H1 (cell line): Measurements from ENCODE around the gene SEMA3A. TPM values are rescaled to one million over a fixed set of nuclear protein-coding genes. Genes with fewer than 3 reads are reported as not detected.

ENCODE experiments used
- CTCF ChIA-PET: fragments of 300-600 bp; sonication (Branson Sonifier 250); formaldehyde crosslinking; loops from one replicate; lab custom pipeline; 2021; ENCODE audit not compliant: partially characterized antibody; lab: Charles Lee
- POLR2A ChIA-PET: fragments of 300-600 bp; sonication (Branson Sonifier 250); formaldehyde crosslinking; loops from one replicate; lab custom pipeline; 2021; ENCODE audit warnings: inconsistent platforms; ENCODE audit not compliant: partially characterized antibody; lab: Charles Lee
- DNase-seq, 2 experiments: peaks; one replicate each; pipeline versions ENCODE4 v3.0.0 to v3.0.0-alpha.2; 2010 to 2022; ENCODE audit warnings: low spot score in 2 of 2, low read depth in 1 of 2, mixed read lengths in 1 of 2
- FAIRE-seq: peaks from 2 replicates; lab custom pipeline; 2011; peaks lifted over from hg19 to GRCh38; lab: Jason Lieb, UNC
- H2AFZ ChIP-seq: 2 replicates; pipeline ENCODE4 v1.8.1; 2012; ENCODE audit warnings: low read length, inconsistent platforms
- H2AK5ac ChIP-seq: 2 replicates; pipeline ENCODE4 v1.6.1; 2013; ENCODE audit warnings: low read depth, low read length
- H2BK120ac ChIP-seq: replicated peaks from 2 replicates; pipeline ENCODE3; 2013; ENCODE audit warnings: low read depth, low read length, inconsistent platforms
- H2BK12ac ChIP-seq: 2 replicates; pipeline ENCODE4 v1.6.1; 2013; ENCODE audit warnings: low read depth, low read length
- H2BK15ac ChIP-seq: 2 replicates; pipeline ENCODE4 v1.6.1; 2013; ENCODE audit warnings: low read length
- H2BK20ac ChIP-seq: 2 replicates; pipeline ENCODE4 v1.6.1; 2013; ENCODE audit warnings: low read length
- H2BK5ac ChIP-seq: 2 replicates; pipeline ENCODE4 v1.6.1; 2013; ENCODE audit warnings: low read depth, low read length
- H3K14ac ChIP-seq: 2 replicates; pipeline ENCODE4 v1.6.1; 2013; ENCODE audit warnings: inconsistent platforms; ENCODE audit not compliant: insufficient read length
- H3K18ac ChIP-seq: 2 replicates; pipeline ENCODE4 v1.6.1; 2013; ENCODE audit warnings: low read length; ENCODE audit errors: extremely low read depth
- H3K23ac ChIP-seq: 2 replicates; pipeline ENCODE4 v1.6.1; 2013; ENCODE audit warnings: inconsistent platforms; ENCODE audit not compliant: insufficient read length
- H3K23me2 ChIP-seq: 2 replicates; pipeline ENCODE4 v1.6.1; 2013; ENCODE audit warnings: low read depth, low read length
- H3K27ac ChIP-seq: 2 replicates; pipeline ENCODE4 v1.6.1; 2011; ENCODE audit warnings: low read depth, low read length, inconsistent platforms
- H3K27me3 ChIP-seq, 4 experiments: replicated peaks in 1 of 4; 1 replicate in 1 of 4; 2 replicates in 3 of 4; pipeline versions ENCODE4 v1.6.1 to v1.8.1; 2011 to 2013; ENCODE audit warnings: low read length in 3 of 4, mild to moderate bottlenecking in 3 of 4, inconsistent platforms in 2 of 4, mixed read lengths in 2 of 4, moderate library complexity in 1 of 4; ENCODE audit not compliant: control insufficient read depth in 3 of 4, insufficient read depth in 3 of 4; ENCODE audit errors: extremely low read depth in 1 of 4
- H3K36me3 ChIP-seq, 4 experiments: 2 replicates each; pipeline versions ENCODE4 v1.6.1 to v1.8.1; 2011 to 2013; ENCODE audit warnings: mild to moderate bottlenecking in 4 of 4, low read length in 3 of 4, moderate library complexity in 2 of 4, control low read depth in 1 of 4, inconsistent platforms in 1 of 4; ENCODE audit not compliant: insufficient read depth in 4 of 4, control insufficient read depth in 2 of 4
- H3K4ac ChIP-seq: replicated peaks from 2 replicates; pipeline ENCODE3; 2013; ENCODE audit warnings: low read length, low read depth, mixed read lengths, inconsistent platforms; ENCODE audit not compliant: insufficient read length
- H3K4me1 ChIP-seq, 4 experiments: replicated peaks in 1 of 4; 1 replicate in 1 of 4; 2 replicates in 3 of 4; pipeline versions ENCODE4 v1.6.1 to v1.8.1; 2011 to 2013; ENCODE audit warnings: low read length in 3 of 4, inconsistent platforms in 2 of 4, mixed read lengths in 1 of 4; ENCODE audit not compliant: insufficient read depth in 4 of 4, control insufficient read depth in 3 of 4
- H3K4me2 ChIP-seq, 2 experiments: 2 replicates each; pipeline versions ENCODE4 v1.6.1 to v1.8.1; 2011 to 2013; ENCODE audit warnings: low read depth in 2 of 2, low read length in 2 of 2, control low read depth in 1 of 2, inconsistent platforms in 1 of 2, mild to moderate bottlenecking in 1 of 2; ENCODE audit not compliant: insufficient read depth in 1 of 2
- H3K4me3 ChIP-seq, 4 experiments: fragments of 200-600, 300-600 bp in 1 of 4; sonication (generic), shearing (Covaris generic), sonication (Bioruptor Twin) in 1 of 4; 2 replicates each; pipeline versions ENCODE4 v1.5.1 to v1.8.1; 2011 to 2016; ENCODE audit warnings: low read length in 4 of 4, low read depth in 3 of 4, control low read depth in 2 of 4, inconsistent platforms in 2 of 4, mild to moderate bottlenecking in 2 of 4, mixed read lengths in 1 of 4, moderate library complexity in 1 of 4; ENCODE audit not compliant: insufficient read depth in 2 of 4; ENCODE audit errors: extremely low read depth in 1 of 4
- H3K56ac ChIP-seq: replicated peaks from 2 replicates; pipeline ENCODE3; 2013; ENCODE audit warnings: low read depth, mild to moderate bottlenecking, mixed read lengths, low read length, inconsistent platforms; ENCODE audit not compliant: insufficient read length
- H3K79me1 ChIP-seq: 2 replicates; pipeline ENCODE4 v1.6.1; 2013; ENCODE audit warnings: low read depth, low read length, control low read depth
- H3K79me2 ChIP-seq, 2 experiments: 2 replicates each; pipeline versions ENCODE4 v1.6.1 to v1.8.1; 2012 to 2013; ENCODE audit warnings: low read length in 2 of 2, mild to moderate bottlenecking in 2 of 2, inconsistent platforms in 1 of 2; ENCODE audit not compliant: insufficient read depth in 2 of 2, control insufficient read depth in 1 of 2
- H3K9ac ChIP-seq, 4 experiments: replicated peaks in 1 of 4; 1 replicate in 1 of 4; 2 replicates in 3 of 4; pipeline versions ENCODE4 v1.6.1 to v1.8.1; 2011 to 2013; ENCODE audit warnings: low read depth in 3 of 4, low read length in 3 of 4, control low read depth in 2 of 4, mild to moderate bottlenecking in 2 of 4, moderate library complexity in 2 of 4, inconsistent platforms in 1 of 4; ENCODE audit errors: extremely low read depth in 1 of 4
- H3K9me3 ChIP-seq, 2 experiments: 2 replicates each; pipeline versions ENCODE4 v1.6.1 to v1.8.1; 2012 to 2013; ENCODE audit warnings: mild to moderate bottlenecking in 2 of 2, moderate library complexity in 2 of 2, control low read depth in 1 of 2, inconsistent platforms in 1 of 2, low read depth in 1 of 2, low read length in 1 of 2, mixed read lengths in 1 of 2; ENCODE audit not compliant: insufficient read depth in 2 of 2
- H4K20me1 ChIP-seq, 2 experiments: replicated peaks in 1 of 2; 2 replicates each; pipeline versions ENCODE3 to v1.8.1; 2011 to 2013; ENCODE audit warnings: inconsistent platforms in 2 of 2, low read length in 2 of 2, mild to moderate bottlenecking in 1 of 2; ENCODE audit not compliant: insufficient read depth in 2 of 2, control insufficient read depth in 1 of 2
- H4K5ac ChIP-seq: 2 replicates; pipeline ENCODE4 v1.6.1; 2013; ENCODE audit warnings: low read length, low read depth, mixed read lengths, inconsistent platforms; ENCODE audit not compliant: insufficient read length
- H4K8ac ChIP-seq: 2 replicates; pipeline ENCODE4 v1.8.0; 2013; ENCODE audit warnings: mild to moderate bottlenecking, moderate library complexity, low read length, inconsistent platforms; ENCODE audit not compliant: insufficient read depth; ENCODE audit errors: extremely low read depth
- H4K91ac ChIP-seq: replicated peaks from 2 replicates; pipeline ENCODE3; 2013; ENCODE audit warnings: low read length, mixed read lengths, inconsistent platforms; ENCODE audit not compliant: insufficient read length
- ASH2L ChIP-seq: fragments of 200-600, 300-600 bp; sonication (generic); IDR thresholded peaks from one replicate; pipeline ENCODE4 v1.7.1; 2017; ENCODE audit warnings: low read length
- BRCA1 ChIP-seq: IDR thresholded peaks from 2 replicates; pipeline ENCODE4 v1.6.1; 2012; ENCODE audit warnings: low read depth, low read length, improper control_type of control experiment
- CBX8 ChIP-seq: fragments of 300-800, 300-1000 bp; sonication (generic); IDR thresholded peaks from 2 replicates; pipeline ENCODE4 v1.7.1; 2016; ENCODE audit warnings: low read depth, low read length, borderline replicate concordance
- CHD1 ChIP-seq: IDR thresholded peaks from 2 replicates; pipeline ENCODE4 v1.6.1; 2012; ENCODE audit warnings: low read depth, low read length, improper control_type of control experiment
- EZH2 ChIP-seq: fragments of 200-600 bp; sonication (generic); IDR thresholded peaks from 2 replicates; pipeline ENCODE4 v1.7.1; 2012; ENCODE audit warnings: low read depth, mild to moderate bottlenecking, moderate library complexity, low read length, inconsistent platforms; ENCODE audit not compliant: severe bottlenecking
- GABPA ChIP-seq: IDR thresholded peaks from 2 replicates; pipeline ENCODE4 v1.6.1; 2011; ENCODE audit warnings: mild to moderate bottlenecking, low read length, moderate library complexity, borderline replicate concordance; ENCODE audit not compliant: insufficient read depth
- HDAC2 ChIP-seq, 2 experiments: fragments of 300-600 bp in 1 of 2; sonication (generic) in 1 of 2; IDR thresholded peaks; 2 replicates each; pipeline ENCODE4 v1.6.1; 2011 to 2012; ENCODE audit warnings: low read depth in 2 of 2, low read length in 2 of 2, mild to moderate bottlenecking in 2 of 2, moderate library complexity in 2 of 2, borderline replicate concordance in 1 of 2, inconsistent platforms in 1 of 2
- MAX ChIP-seq: IDR thresholded peaks from 2 replicates; pipeline ENCODE4 v1.6.1; 2012; ENCODE audit warnings: inconsistent platforms
- POLR2AphosphoS5 ChIP-seq: IDR thresholded peaks from 2 replicates; pipeline ENCODE4 v1.6.1; 2011; ENCODE audit warnings: low read depth, low read length
- RXRA ChIP-seq: IDR thresholded peaks from 2 replicates; pipeline ENCODE4 v1.6.1; 2011; ENCODE audit warnings: low read depth, mild to moderate bottlenecking, low read length, moderate library complexity; ENCODE audit not compliant: insufficient read depth
- SIRT6 ChIP-seq: IDR thresholded peaks from one replicate; pipeline ENCODE4 v1.7.1; 2012; ENCODE audit warnings: low read length, inconsistent platforms
- SP4 ChIP-seq: IDR thresholded peaks from 2 replicates; pipeline ENCODE4 v1.6.1; 2012; ENCODE audit warnings: low read length, inconsistent platforms
- TAF1 ChIP-seq: IDR thresholded peaks from 2 replicates; pipeline ENCODE4 v1.6.1; 2011; ENCODE audit warnings: mild to moderate bottlenecking, low read depth, low read length
- WGBS, 2 experiments: shearing (Covaris generic) in 1 of 2; methylation state at CpG; one replicate each; pipeline versions ENCODE4 v1.1.6 to v1.1.7; 2013 to 2015; ENCODE audit warnings: low lambda C conversion rate in 2 of 2, mixed read lengths in 2 of 2, inconsistent platforms in 1 of 2, low coverage in 1 of 2, missing lambda C conversion rate in 1 of 2; ENCODE audit not compliant: insufficient replicate concordance in 2 of 2, insufficient coverage in 1 of 2, insufficient read length in 1 of 2; ENCODE audit errors: extremely low coverage in 1 of 2, missing lambda C conversion rate in 1 of 2; 5-methylcytosine and 5-hydroxymethylcytosine counted together
- polyA plus RNA-seq, 7 experiments: library from polyadenylated mRNA; depleted of rRNA in 3 of 7; stranded (reverse) in 5 of 7; unstranded in 2 of 7; fragments of >200 nt in 5 of 7; fragments of 200-250 nt in 2 of 7; gene quantifications; 1 replicate in 5 of 7; 2 replicates in 1 of 7; 4 replicates in 1 of 7; pipeline versions ENCODE4 v1.2.1 to v1.2.3, GENCODE V29; 2011 to 2013; ENCODE audit warnings: missing spikeins in 2 of 7, mixed read lengths in 2 of 7
- total RNA-seq: library from RNA; stranded (reverse); fragmentation: NEBNext Ultra II Directional; extraction: Animal tissue kit (Norgen Biotek cat#: 25700); gene quantifications from 2 replicates; pipeline ENCODE4 v1.2.1, GENCODE V29; 2021
- TF ChIP-seq, protein P1 (sequence below): IDR thresholded peaks from 2 replicates; pipeline ENCODE4 v1.6.1; 2012; ENCODE audit warnings: inconsistent platforms

SEMA3A gene
- total and polyA plus RNA-seq, 2 of the 8 experiments (the other 6 are each of a cell fraction or from before 2014, with no cell fraction given), result 8.1 to 45.9 TPM

- FAIRE-seq, result no peak
- no peak overlapping the region for H2AFZ ChIP-seq
- TF ChIP-seq EZH2, result no peak
- TF ChIP-seq, protein P1, sequence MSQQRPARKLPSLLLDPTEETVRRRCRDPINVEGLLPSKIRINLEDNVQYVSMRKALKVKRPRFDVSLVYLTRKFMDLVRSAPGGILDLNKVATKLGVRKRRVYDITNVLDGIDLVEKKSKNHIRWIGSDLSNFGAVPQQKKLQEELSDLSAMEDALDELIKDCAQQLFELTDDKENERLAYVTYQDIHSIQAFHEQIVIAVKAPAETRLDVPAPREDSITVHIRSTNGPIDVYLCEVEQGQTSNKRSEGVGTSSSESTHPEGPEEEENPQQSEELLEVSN, result no peak
- TF ChIP-seq GABPA, result no peak
- TF ChIP-seq SIRT6, result no peak
- no peak for TF ChIP-seq HDAC2 (IDR thresholded peaks at IDR 0.05; ENCODE audit: borderline replicate concordance in 1 of 2, low read depth in 2 of 2, low read length in 2 of 2)
- TF ChIP-seq ASH2L, result no peak
- TF ChIP-seq POLR2AphosphoS5, result no peak
- no peak for TF ChIP-seq RXRA
- TF ChIP-seq TAF1, result no peak
- TF ChIP-seq BRCA1, result no peak
- TF ChIP-seq CHD1, result no peak
- TF ChIP-seq SP4, result no peak
- no peak for TF ChIP-seq CBX8
- no peak for TF ChIP-seq MAX
These were observed 117.3 kb downstream of the SEMA3A start for GRCh38 chr7:84077336-84077735.

More at GRCh38 chr7:84077336-84077735, 117.3 kb downstream of the SEMA3A start:
- Histone ChIP-seq H3K36me3 (no peaks in the 10 kb centered on the region), H3K14ac (no peak overlapping the region), H2BK5ac (no peak overlapping the region), H2AK5ac (no peak overlapping the region), H3K79me2 (no peaks in the 10 kb centered on the region; a peak in 2 of 4 replicates), H4K8ac (no peak overlapping the region), H3K9ac (no peak overlapping the region), H3K4me3 (no peak overlapping the region), H3K4me2 (no peak overlapping the region), H3K27me3 (no peaks in the 10 kb centered on the region), H3K79me1 (no peaks in the 10 kb centered on the region), H2BK15ac (no peak overlapping the region), H3K18ac (no peak overlapping the region), H2BK20ac (no peak overlapping the region), H4K20me1 (no peaks in the 10 kb centered on the region), H3K9me3 (no peaks in the 10 kb centered on the region), H4K91ac (no peak overlapping the region), H2BK120ac (no peak overlapping the region), H3K56ac (no peak overlapping the region), H2BK12ac (no peak overlapping the region), H3K23me2 (no peaks in the 10 kb centered on the region), H3K4me1 (no peaks in the 10 kb centered on the region), H3K27ac (no peak overlapping the region), H3K23ac (no peak overlapping the region), H4K5ac (no peak overlapping the region), H3K4ac (no peak overlapping the region)
- WGBS, 2 experiments, result 88% methylated on average over 4 of the region's 4 CpGs; no CpG with 5 or more reads in 1 of the 2 experiments
- ChIA-PET POLR2A (interaction anchor here (0.8 kb wide), 1 partner anchor 17 kb away, joined by 3 read pairs; no protein-coding TSS in a partner anchor), CTCF (interaction anchor here (0.7 kb wide), 1 partner anchor 274 kb away, joined by 3 read pairs; no protein-coding TSS in a partner anchor)
- DNase-seq, result no peak
